Uterus (tissue), 2 donors: ENCODE measurements around the gene CCNA2.

Experiments
- CTCF ChIP-seq, 4 experiments: fragments of 200-600 bp in 2 of 4; fragments of 450-650 bp in 2 of 4; sonication (generic) in 2 of 4; IDR thresholded peaks; one replicate each; pipeline ENCODE4 v1.5.1; 2016 to 2019; ENCODE audit warnings: antibody characterized with exemption in 4 of 4, mild to moderate bottlenecking in 2 of 4, moderate library complexity in 1 of 4
- POLR2A ChIP-seq, 2 donors: fragments of 450-650 bp; IDR thresholded peaks; one replicate each; pipeline ENCODE4 v1.6.1; 2016; ENCODE audit warnings: antibody characterized with exemption in 2 of 2, mild to moderate bottlenecking in 1 of 2, moderate library complexity in 1 of 2

GRCh38 chr4:121783210-121783609, 40.5 kb downstream of the CCNA2 start:
- no peak for TF ChIP-seq CTCF (IDR thresholded peaks at IDR 0.05)
- no peak for TF ChIP-seq POLR2A (IDR thresholded peaks at IDR 0.05)
